ENCODE results near the gene INSM2.

Gene INSM2

DNA sequence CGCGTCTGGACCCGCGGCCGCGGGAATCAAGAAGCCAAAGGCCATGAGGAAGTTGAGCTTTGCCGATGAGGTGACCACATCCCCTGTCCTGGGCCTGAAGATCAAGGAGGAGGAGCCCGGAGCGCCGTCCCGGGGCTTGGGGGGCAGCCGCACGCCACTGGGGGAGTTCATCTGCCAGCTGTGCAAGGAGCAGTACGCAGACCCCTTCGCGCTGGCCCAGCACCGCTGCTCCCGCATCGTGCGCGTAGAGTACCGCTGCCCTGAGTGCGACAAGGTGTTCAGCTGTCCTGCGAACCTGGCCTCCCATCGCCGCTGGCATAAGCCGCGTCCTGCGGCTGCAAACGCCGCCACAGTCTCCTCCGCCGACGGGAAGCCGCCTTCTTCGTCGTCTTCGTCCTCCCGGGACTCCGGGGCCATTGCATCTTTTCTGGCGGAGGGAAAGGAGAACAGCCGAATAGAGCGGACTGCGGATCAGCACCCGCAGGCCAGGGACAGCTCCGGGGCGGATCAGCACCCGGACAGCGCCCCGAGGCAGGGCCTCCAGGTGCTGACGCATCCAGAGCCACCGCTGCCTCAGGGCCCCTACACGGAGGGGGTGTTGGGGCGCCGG lies 1.0 kb downstream of the INSM2 start (continued):
- TF ChIP-seq, protein P1, sequence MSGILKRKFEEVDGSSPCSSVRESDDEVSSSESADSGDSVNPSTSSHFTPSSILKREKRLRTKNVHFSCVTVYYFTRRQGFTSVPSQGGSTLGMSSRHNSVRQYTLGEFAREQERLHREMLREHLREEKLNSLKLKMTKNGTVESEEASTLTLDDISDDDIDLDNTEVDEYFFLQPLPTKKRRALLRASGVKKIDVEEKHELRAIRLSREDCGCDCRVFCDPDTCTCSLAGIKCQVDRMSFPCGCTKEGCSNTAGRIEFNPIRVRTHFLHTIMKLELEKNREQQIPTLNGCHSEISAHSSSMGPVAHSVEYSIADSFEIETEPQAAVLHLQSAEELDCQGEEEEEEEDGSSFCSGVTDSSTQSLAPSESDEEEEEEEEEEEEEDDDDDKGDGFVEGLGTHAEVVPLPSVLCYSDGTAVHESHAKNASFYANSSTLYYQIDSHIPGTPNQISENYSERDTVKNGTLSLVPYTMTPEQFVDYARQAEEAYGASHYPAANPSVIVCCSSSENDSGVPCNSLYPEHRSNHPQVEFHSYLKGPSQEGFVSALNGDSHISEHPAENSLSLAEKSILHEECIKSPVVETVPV (CRISPR knock-in tag; IDR thresholded peaks at IDR 0.05), result no peak
- TF ChIP-seq ZFP3 (CRISPR knock-in tag; IDR thresholded peaks at IDR 0.05) (peak; percentile 93), CREB5 (CRISPR knock-in tag; IDR thresholded peaks at IDR 0.05; ENCODE audit: low read depth) (no peak)

GRCh38 chr14:35535483-35536112 lies 1.6 kb downstream of the INSM2 start:
- ATAC-seq, result peak; percentile 9
- TF ChIP-seq PATZ1 (CRISPR knock-in tag; IDR thresholded peaks at IDR 0.05; ENCODE audit: borderline replicate concordance) (0 out of 2 replicates have a peak, but pooled peaks have one; percentile 6), ZNF565 (CRISPR knock-in tag; conservative IDR thresholded peaks at IDR 0.05; ENCODE audit: low read depth) (no peak)

GRCh38 chr14:35539969-35540368 lies 6.0 kb downstream of the INSM2 start:
- ATAC-seq, result no peak
- no peak for TF ChIP-seq TCF4 (CRISPR knock-in tag; IDR thresholded peaks at IDR 0.05; ENCODE audit: borderline replicate concordance)
- no peak for TF ChIP-seq ZFP30 (CRISPR knock-in tag; IDR thresholded peaks at IDR 0.05)
- no peak for TF ChIP-seq ZC3H10 (CRISPR knock-in tag; IDR thresholded peaks at IDR 0.05)
- TF ChIP-seq ZFP3 (CRISPR knock-in tag; IDR thresholded peaks at IDR 0.05), result no peak
- no peak for TF ChIP-seq ZNF70 (CRISPR knock-in tag; IDR thresholded peaks at IDR 0.05)

DNA sequence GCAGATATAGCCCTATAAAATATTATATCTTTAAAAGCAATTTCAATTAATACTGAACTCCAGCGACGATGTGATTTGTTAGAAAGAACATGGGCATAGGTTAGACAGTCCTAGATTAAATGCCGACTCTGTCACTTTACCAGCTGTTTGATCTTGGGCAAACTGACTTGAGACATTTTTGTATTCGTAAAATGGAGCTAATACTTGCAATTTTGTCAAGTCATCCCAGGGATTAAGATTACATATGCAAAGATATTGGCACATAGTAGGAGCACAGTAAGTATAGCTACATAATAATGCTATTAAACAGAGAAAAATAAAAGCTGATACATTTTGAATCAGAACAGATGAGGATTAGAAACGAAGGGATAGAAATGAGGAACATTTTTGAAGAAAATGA lies 9.0 kb downstream of the INSM2 start:
- ATAC-seq, result no peak
- TF ChIP-seq ZFP3 (CRISPR knock-in tag; IDR thresholded peaks at IDR 0.05), result no peak

GRCh38 chr14:35549551-35549950 lies 15.6 kb downstream of the INSM2 start:
- TF ChIP-seq ZC3H10 (CRISPR knock-in tag; IDR thresholded peaks at IDR 0.05), result no peak
- no peak for TF ChIP-seq PPARA (CRISPR knock-in tag; IDR thresholded peaks at IDR 0.05; ENCODE audit: borderline replicate concordance)
- TF ChIP-seq ARNTL (CRISPR knock-in tag; IDR thresholded peaks at IDR 0.05; ENCODE audit: borderline replicate concordance, low read depth), result no peak
- TF ChIP-seq TSHZ2 (CRISPR knock-in tag; IDR thresholded peaks at IDR 0.05), result no peak
- TF ChIP-seq OSR1 (CRISPR knock-in tag; IDR thresholded peaks at IDR 0.05), result no peak
- no peak for TF ChIP-seq ISL1 (CRISPR knock-in tag; IDR thresholded peaks at IDR 0.05)
- no peak for TF ChIP-seq TCF4 (CRISPR knock-in tag; IDR thresholded peaks at IDR 0.05; ENCODE audit: borderline replicate concordance)
- TF ChIP-seq, protein P1 (CRISPR knock-in tag; IDR thresholded peaks at IDR 0.05), result no peak
- no peak for TF ChIP-seq CSDC2 (CRISPR knock-in tag; IDR thresholded peaks at IDR 0.05)
- TF ChIP-seq CREB5 (CRISPR knock-in tag; IDR thresholded peaks at IDR 0.05; ENCODE audit: low read depth), result no peak
- TF ChIP-seq, protein P2, sequence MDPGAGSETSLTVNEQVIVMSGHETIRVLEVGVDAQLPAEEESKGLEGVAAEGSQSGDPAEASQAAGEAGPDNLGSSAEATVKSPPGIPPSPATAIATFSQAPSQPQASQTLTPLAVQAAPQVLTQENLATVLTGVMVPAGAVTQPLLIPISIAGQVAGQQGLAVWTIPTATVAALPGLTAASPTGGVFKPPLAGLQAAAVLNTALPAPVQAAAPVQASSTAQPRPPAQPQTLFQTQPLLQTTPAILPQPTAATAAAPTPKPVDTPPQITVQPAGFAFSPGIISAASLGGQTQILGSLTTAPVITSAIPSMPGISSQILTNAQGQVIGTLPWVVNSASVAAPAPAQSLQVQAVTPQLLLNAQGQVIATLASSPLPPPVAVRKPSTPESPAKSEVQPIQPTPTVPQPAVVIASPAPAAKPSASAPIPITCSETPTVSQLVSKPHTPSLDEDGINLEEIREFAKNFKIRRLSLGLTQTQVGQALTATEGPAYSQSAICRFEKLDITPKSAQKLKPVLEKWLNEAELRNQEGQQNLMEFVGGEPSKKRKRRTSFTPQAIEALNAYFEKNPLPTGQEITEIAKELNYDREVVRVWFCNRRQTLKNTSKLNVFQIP (CRISPR knock-in tag; IDR thresholded peaks at IDR 0.05; ENCODE audit: borderline replicate concordance, low read depth), result no peak
- no peak for TF ChIP-seq ZNF8 (CRISPR knock-in tag; IDR thresholded peaks at IDR 0.05)
- TF ChIP-seq BACH2 (CRISPR knock-in tag; IDR thresholded peaks at IDR 0.05; ENCODE audit: borderline replicate concordance), result no peak
- ATAC-seq, result no peak

Data from SK-N-SH treated with all-trans-retinoic acid at 6 μM for 48 hours (cell line).